Trophoblast cell (in vitro differentiated cells and primary cell): Measurements from ENCODE around the gene SH2D3A.

ENCODE experiments used
- DNase-seq, 2 donors: peaks; one replicate each; pipeline ENCODE4 v3.0.0-alpha.2; 2016
- H2AFZ ChIP-seq: 2 replicates; pipeline ENCODE4 v1.6.1; 2013; ENCODE audit warnings: low read length, moderate library complexity, mild to moderate bottlenecking; ENCODE audit not compliant: insufficient read depth, poor library complexity
- H2AK5ac ChIP-seq: 2 replicates; pipeline ENCODE4 v1.6.1; 2013; ENCODE audit warnings: mild to moderate bottlenecking, low read length
- H2BK120ac ChIP-seq: 2 replicates; pipeline ENCODE4 v1.6.1; 2013; ENCODE audit warnings: low read length, mild to moderate bottlenecking, moderate library complexity; ENCODE audit not compliant: insufficient read depth, poor library complexity
- H2BK12ac ChIP-seq: 2 replicates; pipeline ENCODE4 v1.6.1; 2013; ENCODE audit warnings: mild to moderate bottlenecking, low read length, moderate library complexity
- H2BK5ac ChIP-seq: 2 replicates; pipeline ENCODE4 v1.6.1; 2013; ENCODE audit warnings: low read length, low read depth, moderate library complexity, mild to moderate bottlenecking; ENCODE audit not compliant: poor library complexity
- H3K14ac ChIP-seq: 2 replicates; pipeline ENCODE4 v1.6.1; 2013; ENCODE audit warnings: mild to moderate bottlenecking, low read length
- H3K18ac ChIP-seq: 2 replicates; pipeline ENCODE4 v1.6.1; 2013; ENCODE audit warnings: mild to moderate bottlenecking, low read length
- H3K23ac ChIP-seq: 2 replicates; pipeline ENCODE4 v1.6.1; 2013; ENCODE audit warnings: low read length
- H3K27ac ChIP-seq: 2 replicates; pipeline ENCODE4 v1.5.1; 2013; ENCODE audit warnings: low read depth, mild to moderate bottlenecking, inconsistent platforms, low read length, moderate library complexity
- H3K27me3 ChIP-seq: 2 replicates; pipeline ENCODE4 v1.6.1; 2013; ENCODE audit warnings: inconsistent platforms, mild to moderate bottlenecking, low read length, moderate library complexity; ENCODE audit not compliant: insufficient read depth
- H3K36me3 ChIP-seq, 2 experiments: 1 replicate in 1 of 2; 2 replicates in 1 of 2; pipeline ENCODE4 v1.6.1; 2013; ENCODE audit warnings: low read length in 2 of 2, mild to moderate bottlenecking in 2 of 2, moderate library complexity in 1 of 2; ENCODE audit not compliant: insufficient read depth in 2 of 2, control insufficient read depth in 1 of 2
- H3K4ac ChIP-seq: 2 replicates; pipeline ENCODE4 v1.6.1; 2013; ENCODE audit warnings: low read depth, mild to moderate bottlenecking, low read length, moderate library complexity
- H3K4me1 ChIP-seq, 2 experiments: 1 replicate in 1 of 2; 2 replicates in 1 of 2; pipeline ENCODE4 v1.6.1; 2013; ENCODE audit warnings: low read length in 2 of 2, mild to moderate bottlenecking in 2 of 2, moderate library complexity in 1 of 2; ENCODE audit not compliant: insufficient read depth in 2 of 2, control insufficient read depth in 1 of 2
- H3K4me2 ChIP-seq: 2 replicates; pipeline ENCODE4 v1.6.1; 2013; ENCODE audit warnings: inconsistent platforms, mild to moderate bottlenecking, low read length, moderate library complexity
- H3K4me3 ChIP-seq: 2 replicates; pipeline ENCODE4 v1.5.1; 2013; ENCODE audit warnings: mild to moderate bottlenecking, low read depth, low read length, inconsistent platforms
- H3K79me1 ChIP-seq: one replicate; pipeline ENCODE4 v1.6.1; 2013; ENCODE audit warnings: low read length
- H3K79me2 ChIP-seq: 2 replicates; pipeline ENCODE4 v1.6.1; 2013; ENCODE audit warnings: low read length, mild to moderate bottlenecking; ENCODE audit not compliant: control insufficient read depth, insufficient read depth, poor library complexity
- H3K9ac ChIP-seq: 2 replicates; pipeline ENCODE4 v1.6.1; 2013; ENCODE audit warnings: mild to moderate bottlenecking, low read length
- H3K9me3 ChIP-seq: 2 replicates; pipeline ENCODE4 v1.6.1; 2013; ENCODE audit warnings: low read depth, mild to moderate bottlenecking, control low read depth, inconsistent platforms, low read length; ENCODE audit not compliant: insufficient read depth
- H4K12ac ChIP-seq: 2 replicates; pipeline ENCODE4 v1.6.1; 2013; ENCODE audit warnings: low read depth, mild to moderate bottlenecking, low read length, moderate library complexity
- H4K8ac ChIP-seq: 2 replicates; pipeline ENCODE4 v1.6.1; 2013; ENCODE audit warnings: low read depth, mild to moderate bottlenecking, low read length, moderate library complexity
- H4K91ac ChIP-seq: one replicate; pipeline ENCODE4 v1.6.1; 2013; ENCODE audit warnings: low read depth, mild to moderate bottlenecking, low read length, moderate library complexity
- WGBS: extraction: QIAGEN DNeasy Blood & Tissue Kit; methylation state at CpG from one replicate; pipeline ENCODE4 v1.1.7; 2013; ENCODE audit warnings: missing lambda C conversion rate; ENCODE audit not compliant: insufficient read length, insufficient coverage; ENCODE audit errors: extremely low coverage; 5-methylcytosine and 5-hydroxymethylcytosine counted together

Gene SH2D3A

GRCh38 chr19:6723108-6723618 lies 44.1 kb downstream of the SH2D3A start:
- peak overlapping the region; percentile 1 for H2BK5ac ChIP-seq
- H3K9ac ChIP-seq, result no peak overlapping the region
- H3K27ac ChIP-seq, result peak overlapping the region; percentile 43
- H3K18ac ChIP-seq, result no peak overlapping the region
- no peaks in the 10 kb centered on the region for H3K79me2 ChIP-seq
- no peaks in the 10 kb centered on the region for H3K27me3 ChIP-seq
- no peak overlapping the region for H2BK12ac ChIP-seq
- no peaks in the 10 kb centered on the region for H3K36me3 ChIP-seq
- H3K14ac ChIP-seq, result no peak overlapping the region
- H4K8ac ChIP-seq, result peak overlapping the region; percentile 17
- no peak overlapping the region for H2AFZ ChIP-seq
- no peaks in the 10 kb centered on the region for H3K79me1 ChIP-seq
- H2BK120ac ChIP-seq, result no peak overlapping the region
- no CpG with 5 or more reads among the region's 13 CpGs for WGBS
- H4K91ac ChIP-seq, result peak overlapping the region; percentile 56
- DNase-seq, result no peak
- no peak overlapping the region for H3K4me2 ChIP-seq
- no peak overlapping the region for H4K12ac ChIP-seq
- peaks cover 2 to 5% of the 10 kb centered on the region in 2 experiments for H3K4me1 ChIP-seq
- H3K4ac ChIP-seq, result no peak overlapping the region
- H2AK5ac ChIP-seq, result no peak overlapping the region
- H3K23ac ChIP-seq, result no peak overlapping the region
- no peak overlapping the region for H3K4me3 ChIP-seq
- peaks cover 1% of the 10 kb centered on the region for H3K9me3 ChIP-seq

DNA sequence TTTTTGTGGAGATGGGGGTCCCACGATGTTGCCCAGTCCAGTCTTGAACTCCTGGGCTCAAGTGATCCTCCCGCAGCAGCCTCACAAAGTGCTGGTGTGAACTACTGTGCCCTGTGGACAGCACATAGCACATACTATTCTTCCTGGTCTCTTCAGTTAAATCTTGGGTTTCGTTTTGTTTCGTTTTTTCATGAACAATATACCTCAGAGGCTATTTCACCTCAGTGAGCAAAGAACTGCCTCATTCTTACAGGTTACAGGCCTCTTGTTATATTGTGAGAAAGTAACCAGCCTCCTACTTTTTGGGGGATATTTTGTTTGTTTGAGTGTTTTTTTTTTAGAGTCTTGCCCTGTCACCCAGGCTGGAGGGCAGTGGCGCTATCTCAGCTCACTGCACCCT lies 45.5 kb downstream of the SH2D3A start:
- Histone ChIP-seq H3K79me1 (no peaks in the 10 kb centered on the region), H3K14ac (no peak overlapping the region), H3K27me3 (no peaks in the 10 kb centered on the region), H3K23ac (no peak overlapping the region), H4K91ac (no peak overlapping the region), H2BK5ac (no peak overlapping the region), H3K4ac (no peak overlapping the region), H3K4me2 (no peak overlapping the region), H2AFZ (no peak overlapping the region), H4K12ac (no peak overlapping the region), H3K9ac (no peak overlapping the region), H3K36me3 (no peaks in the 10 kb centered on the region), H2BK12ac (no peak overlapping the region), H2BK120ac (no peak overlapping the region), H4K8ac (no peak overlapping the region), H3K27ac (no peak overlapping the region), H3K18ac (no peak overlapping the region), H3K4me1 (peaks cover 2 to 5% of the 10 kb centered on the region in 2 experiments), H2AK5ac (no peak overlapping the region), H3K9me3 (peaks cover 7% of the 10 kb centered on the region), H3K79me2 (no peaks in the 10 kb centered on the region), H3K4me3 (no peak overlapping the region)
- no CpG with 5 or more reads among the region's 5 CpGs for WGBS
- no peak for DNase-seq

- no peak overlapping the region for H3K4me2 ChIP-seq
- H3K9ac ChIP-seq, result no peak overlapping the region
- no peak overlapping the region for H4K8ac ChIP-seq
- no peak overlapping the region for H3K4me3 ChIP-seq
- no peak overlapping the region for H2AFZ ChIP-seq
- H4K91ac ChIP-seq, result no peak overlapping the region
- no peak overlapping the region for H2AK5ac ChIP-seq
- H2BK120ac ChIP-seq, result no peak overlapping the region
- DNase-seq, result no peak
- H3K18ac ChIP-seq, result no peak overlapping the region
- no peaks in the 10 kb centered on the region for H3K36me3 ChIP-seq
- no peak overlapping the region for H3K27ac ChIP-seq
- no peak overlapping the region for H3K14ac ChIP-seq
- no peak overlapping the region for H3K23ac ChIP-seq
- peaks cover 2 to 5% of the 10 kb centered on the region in 2 experiments for H3K4me1 ChIP-seq
- peaks cover 7% of the 10 kb centered on the region for H3K9me3 ChIP-seq
- no peak overlapping the region for H2BK12ac ChIP-seq
- H2BK5ac ChIP-seq, result no peak overlapping the region
- no peak overlapping the region for H4K12ac ChIP-seq
- no peak overlapping the region for H3K4ac ChIP-seq
- no peaks in the 10 kb centered on the region for H3K27me3 ChIP-seq
- H3K79me1 ChIP-seq, result no peaks in the 10 kb centered on the region
- no peaks in the 10 kb centered on the region for H3K79me2 ChIP-seq
Observed at GRCh38 chr19:6721138-6721474, 46.1 kb downstream of the SH2D3A start.

GRCh38 chr19:6720369-6721137 lies 46.7 kb downstream of the SH2D3A start, which contains the start of gene C3:
Gene C3 (minus strand): TSS chr19:6720650. CDS start chr19:6720589, 61 bp downstream.
- Histone ChIP-seq H3K27me3 (no peaks in the 10 kb centered on the region), H3K4me2 (no peak within 1 kb of the TSS), H3K14ac (no peak within 1 kb of the TSS), H4K8ac (no peak within 1 kb of the TSS), H2BK5ac (no peak within 1 kb of the TSS), H2AK5ac (no peak within 1 kb of the TSS), H3K4ac (no peak within 1 kb of the TSS), H3K4me1 (peaks cover 2 to 5% of the 10 kb centered on the region in 2 experiments), H2BK120ac (no peak within 1 kb of the TSS), H3K4me3 (no peak within 1 kb of the TSS), H3K79me1 (no peaks in the 10 kb centered on the region), H4K12ac (no peak within 1 kb of the TSS), H3K36me3 (no peaks in the 10 kb centered on the region), H3K9ac (no peak within 1 kb of the TSS), H3K79me2 (no peaks in the 10 kb centered on the region), H4K91ac (no peak within 1 kb of the TSS), H3K18ac (no peak within 1 kb of the TSS), H3K23ac (no peak within 1 kb of the TSS), H3K9me3 (peaks cover 7% of the 10 kb centered on the region), H2AFZ (no peak within 1 kb of the TSS), H3K27ac (no peak within 1 kb of the TSS), H2BK12ac (no peak within 1 kb of the TSS)
- WGBS, result no CpG with 5 or more reads among the region's 4 CpGs
- peak; percentile 24 to 47 for DNase-seq
